ENCODE data around the gene NGFR.

DNA sequence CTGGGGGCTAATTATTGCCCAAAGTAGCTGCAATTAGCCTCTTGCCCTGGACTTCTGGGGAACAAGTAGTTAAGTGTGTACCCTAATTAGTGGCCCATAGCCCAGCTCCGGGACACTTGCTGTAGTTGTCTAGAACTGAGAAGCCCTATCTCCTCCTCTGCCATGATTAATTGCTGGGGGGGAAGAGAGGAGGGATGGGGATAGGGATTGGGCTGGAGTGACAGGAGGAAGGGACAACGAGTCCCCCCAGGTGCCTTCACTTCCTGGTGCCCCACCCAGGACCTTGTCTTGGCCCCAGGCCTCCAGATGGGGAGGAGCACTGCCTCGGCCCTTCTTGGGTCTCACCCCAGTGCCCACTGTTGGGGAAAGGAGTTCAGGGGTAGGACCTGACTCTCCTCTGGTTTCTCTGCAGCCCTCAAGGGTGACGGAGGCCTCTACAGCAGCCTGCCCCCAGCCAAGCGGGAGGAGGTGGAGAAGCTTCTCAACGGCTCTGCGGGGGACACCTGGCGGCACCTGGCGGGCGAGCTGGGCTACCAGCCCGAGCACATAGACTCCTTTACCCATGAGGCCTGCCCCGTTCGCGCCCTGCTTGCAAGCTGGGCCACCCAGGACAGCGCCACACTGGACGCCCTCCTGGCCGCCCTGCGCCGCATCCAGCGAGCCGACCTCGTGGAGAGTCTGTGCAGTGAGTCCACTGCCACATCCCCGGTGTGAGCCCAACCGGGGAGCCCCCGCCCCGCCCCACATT, 17.4 kb downstream of the NGFR start:
- TF ChIP-seq, protein P1, sequence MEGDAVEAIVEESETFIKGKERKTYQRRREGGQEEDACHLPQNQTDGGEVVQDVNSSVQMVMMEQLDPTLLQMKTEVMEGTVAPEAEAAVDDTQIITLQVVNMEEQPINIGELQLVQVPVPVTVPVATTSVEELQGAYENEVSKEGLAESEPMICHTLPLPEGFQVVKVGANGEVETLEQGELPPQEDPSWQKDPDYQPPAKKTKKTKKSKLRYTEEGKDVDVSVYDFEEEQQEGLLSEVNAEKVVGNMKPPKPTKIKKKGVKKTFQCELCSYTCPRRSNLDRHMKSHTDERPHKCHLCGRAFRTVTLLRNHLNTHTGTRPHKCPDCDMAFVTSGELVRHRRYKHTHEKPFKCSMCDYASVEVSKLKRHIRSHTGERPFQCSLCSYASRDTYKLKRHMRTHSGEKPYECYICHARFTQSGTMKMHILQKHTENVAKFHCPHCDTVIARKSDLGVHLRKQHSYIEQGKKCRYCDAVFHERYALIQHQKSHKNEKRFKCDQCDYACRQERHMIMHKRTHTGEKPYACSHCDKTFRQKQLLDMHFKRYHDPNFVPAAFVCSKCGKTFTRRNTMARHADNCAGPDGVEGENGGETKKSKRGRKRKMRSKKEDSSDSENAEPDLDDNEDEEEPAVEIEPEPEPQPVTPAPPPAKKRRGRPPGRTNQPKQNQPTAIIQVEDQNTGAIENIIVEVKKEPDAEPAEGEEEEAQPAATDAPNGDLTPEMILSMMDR (IDR thresholded peaks at IDR 0.05): no peak
- TF ChIP-seq POLR2A (IDR thresholded peaks at IDR 0.05) (no peak), EP300 (IDR thresholded peaks at IDR 0.05) (no peak), POLR2AphosphoS5 (IDR thresholded peaks at IDR 0.05) (no peak)
